ENCODE data around the gene ATP5F1A.

Gene ATP5F1A

DNA sequence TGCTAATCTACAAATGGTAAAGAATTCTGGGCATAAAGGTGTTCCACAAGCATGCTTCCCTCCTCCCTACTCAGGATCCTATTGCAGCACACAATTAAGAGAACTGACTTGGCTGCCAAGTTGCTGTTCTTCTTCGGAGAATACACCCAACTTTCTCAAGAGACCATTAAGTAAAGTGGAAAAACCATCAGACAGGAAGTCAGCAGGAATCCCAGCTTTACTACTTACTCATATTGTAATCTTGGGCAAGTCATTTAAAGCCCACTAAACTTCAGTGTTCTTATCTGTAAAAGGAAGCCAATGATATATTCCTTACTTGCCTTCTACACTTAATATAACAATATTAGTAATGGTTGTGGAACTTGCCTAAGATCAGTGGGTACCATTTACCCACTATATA lies 63.9 kb downstream of the ATP5F1A start:
- H3K4me3 ChIP-seq (ENCODE audit: low read depth, low read length): no peak overlapping the region
- TF ChIP-seq, protein P1, sequence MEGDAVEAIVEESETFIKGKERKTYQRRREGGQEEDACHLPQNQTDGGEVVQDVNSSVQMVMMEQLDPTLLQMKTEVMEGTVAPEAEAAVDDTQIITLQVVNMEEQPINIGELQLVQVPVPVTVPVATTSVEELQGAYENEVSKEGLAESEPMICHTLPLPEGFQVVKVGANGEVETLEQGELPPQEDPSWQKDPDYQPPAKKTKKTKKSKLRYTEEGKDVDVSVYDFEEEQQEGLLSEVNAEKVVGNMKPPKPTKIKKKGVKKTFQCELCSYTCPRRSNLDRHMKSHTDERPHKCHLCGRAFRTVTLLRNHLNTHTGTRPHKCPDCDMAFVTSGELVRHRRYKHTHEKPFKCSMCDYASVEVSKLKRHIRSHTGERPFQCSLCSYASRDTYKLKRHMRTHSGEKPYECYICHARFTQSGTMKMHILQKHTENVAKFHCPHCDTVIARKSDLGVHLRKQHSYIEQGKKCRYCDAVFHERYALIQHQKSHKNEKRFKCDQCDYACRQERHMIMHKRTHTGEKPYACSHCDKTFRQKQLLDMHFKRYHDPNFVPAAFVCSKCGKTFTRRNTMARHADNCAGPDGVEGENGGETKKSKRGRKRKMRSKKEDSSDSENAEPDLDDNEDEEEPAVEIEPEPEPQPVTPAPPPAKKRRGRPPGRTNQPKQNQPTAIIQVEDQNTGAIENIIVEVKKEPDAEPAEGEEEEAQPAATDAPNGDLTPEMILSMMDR (IDR thresholded peaks at IDR 0.05; ENCODE audit: borderline replicate concordance, insufficient read depth, low read depth, low read length): no peak

DNA sequence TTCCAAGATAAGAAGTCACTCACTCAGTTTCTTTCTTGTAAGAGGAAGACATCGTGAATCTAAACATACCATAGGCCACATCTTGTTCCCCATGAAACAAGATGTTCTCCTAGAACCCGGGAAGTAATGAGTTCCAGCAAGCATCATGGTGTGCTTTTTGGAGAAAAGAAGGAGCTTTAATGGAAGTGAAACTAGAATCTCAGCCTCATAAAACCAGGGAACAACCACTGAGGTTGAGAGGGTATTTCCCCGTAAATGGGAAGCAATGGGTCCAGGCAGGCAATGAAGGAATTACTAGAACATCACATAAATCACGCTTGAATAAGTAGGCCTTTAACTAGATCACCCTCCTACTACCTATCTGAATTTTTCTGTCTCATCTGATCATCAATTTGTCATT lies 66.4 kb downstream of the ATP5F1A start:
- TF ChIP-seq, protein P1 (IDR thresholded peaks at IDR 0.05; ENCODE audit: borderline replicate concordance, insufficient read depth, low read depth, low read length): no peak
- H3K4me3 ChIP-seq (ENCODE audit: low read depth, low read length): no peak overlapping the region
